CD4-positive, alpha-beta T cell (primary cell): ENCODE measurements around the gene FBXO28. TPM values are rescaled to one million over a fixed set of nuclear protein-coding genes. Genes with fewer than 3 reads are reported as not detected.

Experiments
- ATAC-seq: fragments of 200-7000 bp; cut with Tn5 transposase; one replicate; pipeline ENCODE4 v1.10.0; 2022; ENCODE audit warnings: mild to moderate bottlenecking; ENCODE audit not compliant: poor library complexity
- CTCF ChIA-PET: fragments of 350-600 bp; sonication (Branson Sonifier 250); formaldehyde crosslinking; loops from one replicate; lab custom pipeline; 2021; ENCODE audit warnings: antibody characterized with exemption, inconsistent platforms; lab: Charles Lee
- POLR2A ChIA-PET: fragments of 350-600 bp; sonication (Branson Sonifier 250); formaldehyde crosslinking; loops from one replicate; lab custom pipeline; 2021; ENCODE audit warnings: antibody characterized with exemption, inconsistent platforms; lab: Charles Lee
- DNase-seq, 14 experiments: peaks; one replicate each; pipeline ENCODE4 v3.0.0-alpha.2; 2013 to 2020; ENCODE audit warnings: mixed read lengths in 2 of 14
- H3K27ac ChIP-seq, 2 donors: one replicate each; pipeline versions ENCODE4 v1.5.1 to v1.7.0; 2013; ENCODE audit warnings: low read length in 2 of 2, low read depth in 1 of 2, mild to moderate bottlenecking in 1 of 2
- H3K27me3 ChIP-seq, 2 experiments: 1 replicate in 1 of 2; 2 replicates in 1 of 2; pipeline versions ENCODE4 v1.6.1 to v1.7.0; 2013; ENCODE audit warnings: low read length in 2 of 2, control low read depth in 1 of 2, mild to moderate bottlenecking in 1 of 2, moderate library complexity in 1 of 2; ENCODE audit not compliant: insufficient read depth in 2 of 2, control insufficient read depth in 1 of 2
- H3K36me3 ChIP-seq: one replicate; pipeline ENCODE4 v1.6.1; 2013; ENCODE audit warnings: low read length, control low read depth; ENCODE audit not compliant: insufficient read depth
- H3K4me1 ChIP-seq: one replicate; pipeline ENCODE4 v1.6.1; 2013; ENCODE audit warnings: low read length, control low read depth; ENCODE audit not compliant: insufficient read depth
- H3K4me3 ChIP-seq: one replicate; pipeline ENCODE4 v1.5.1; 2013; ENCODE audit warnings: mild to moderate bottlenecking, low read length, moderate library complexity
- H3K9me3 ChIP-seq, 2 experiments: 1 replicate in 1 of 2; 2 replicates in 1 of 2; pipeline versions ENCODE4 v1.6.1 to v1.7.0; 2013; ENCODE audit warnings: low read length in 2 of 2, mild to moderate bottlenecking in 2 of 2, control low read depth in 1 of 2, moderate library complexity in 1 of 2; ENCODE audit not compliant: control insufficient read depth in 1 of 2, insufficient read depth in 1 of 2
- H3K27ac Mint-ChIP-seq: one replicate; pipeline ENCODE4 v1.8.0; 2020; ENCODE audit warnings: mixed read lengths
- H3K27me3 Mint-ChIP-seq: one replicate; pipeline ENCODE4 v1.8.0; 2021; ENCODE audit warnings: mixed read lengths
- H3K36me3 Mint-ChIP-seq: one replicate; pipeline ENCODE4 v1.8.0; 2021; ENCODE audit warnings: low read depth, mixed read lengths
- H3K4me1 Mint-ChIP-seq: one replicate; pipeline ENCODE4 v1.8.0; 2021; ENCODE audit warnings: low read depth, mixed read lengths
- H3K4me3 Mint-ChIP-seq: one replicate; pipeline ENCODE4 v1.8.0; 2020; ENCODE audit warnings: mild to moderate bottlenecking, mixed read lengths
- H3K9me3 Mint-ChIP-seq: one replicate; pipeline ENCODE4 v1.8.0; 2020; ENCODE audit warnings: mixed read lengths
- intact Hi-C, 2 experiments: fragments of 100-400 bp; cut with DNase I in 1 of 2; cut with micrococcal nuclease in 1 of 2; formaldehyde crosslinking; loops; one replicate each; pipeline versions ENCODE4 v1.15.1 to v1.9.0; 2023 to 2025; cut with DNase I, micrococcal nuclease
- total RNA-seq, 174 experiments: library from RNA in 2 of 174; stranded (reverse) in 2 of 174; gene quantifications; one replicate each; pipeline ENCODE4 v1.2.3 and lab custom pipeline; 2021 to 2026
- TF ChIP-seq, protein P1 (sequence below): fragments of 200-600 bp; IDR thresholded peaks from one replicate; pipeline ENCODE4 v1.8.0; 2022; ENCODE audit warnings: antibody characterized with exemption, mild to moderate bottlenecking

Gene FBXO28
- total RNA-seq, 2 experiments from 2014 or later: 32.5 to 37.1 TPM

DNA sequence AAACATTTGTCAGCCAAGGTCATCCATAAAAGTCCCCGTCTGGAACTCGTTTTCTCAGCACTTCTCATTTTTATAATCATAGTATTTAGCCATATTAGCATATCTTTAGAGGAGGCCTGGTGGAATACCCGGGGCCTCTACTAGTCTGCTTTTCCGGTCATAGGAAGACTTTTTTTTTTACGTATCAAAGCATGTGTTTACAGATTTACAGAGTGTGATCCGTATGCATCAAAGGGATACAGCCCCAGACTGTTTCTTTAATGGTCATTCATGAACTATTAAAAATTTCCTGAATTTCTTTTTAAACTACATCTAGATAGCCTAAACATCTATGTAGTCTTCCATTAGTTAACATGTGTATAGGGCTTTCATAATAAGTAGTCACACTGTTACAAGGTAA is 45.6 kb downstream of the FBXO28 start:
- peaks cover 49% of the 10 kb centered on the region for H3K36me3 Mint-ChIP-seq
- Histone ChIP-seq H3K27ac (no peak overlapping the region), H3K4me3 (no peak overlapping the region), H3K36me3 (peaks cover 28% of the 10 kb centered on the region), H3K4me1 (no peaks in the 10 kb centered on the region), H3K27me3 (no peaks in the 10 kb centered on the region), H3K9me3 (no peaks in the 10 kb centered on the region)
- no peaks in the 10 kb centered on the region for H3K9me3 Mint-ChIP-seq
- TF ChIP-seq, protein P1, sequence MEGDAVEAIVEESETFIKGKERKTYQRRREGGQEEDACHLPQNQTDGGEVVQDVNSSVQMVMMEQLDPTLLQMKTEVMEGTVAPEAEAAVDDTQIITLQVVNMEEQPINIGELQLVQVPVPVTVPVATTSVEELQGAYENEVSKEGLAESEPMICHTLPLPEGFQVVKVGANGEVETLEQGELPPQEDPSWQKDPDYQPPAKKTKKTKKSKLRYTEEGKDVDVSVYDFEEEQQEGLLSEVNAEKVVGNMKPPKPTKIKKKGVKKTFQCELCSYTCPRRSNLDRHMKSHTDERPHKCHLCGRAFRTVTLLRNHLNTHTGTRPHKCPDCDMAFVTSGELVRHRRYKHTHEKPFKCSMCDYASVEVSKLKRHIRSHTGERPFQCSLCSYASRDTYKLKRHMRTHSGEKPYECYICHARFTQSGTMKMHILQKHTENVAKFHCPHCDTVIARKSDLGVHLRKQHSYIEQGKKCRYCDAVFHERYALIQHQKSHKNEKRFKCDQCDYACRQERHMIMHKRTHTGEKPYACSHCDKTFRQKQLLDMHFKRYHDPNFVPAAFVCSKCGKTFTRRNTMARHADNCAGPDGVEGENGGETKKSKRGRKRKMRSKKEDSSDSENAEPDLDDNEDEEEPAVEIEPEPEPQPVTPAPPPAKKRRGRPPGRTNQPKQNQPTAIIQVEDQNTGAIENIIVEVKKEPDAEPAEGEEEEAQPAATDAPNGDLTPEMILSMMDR: no peak
- CTCF ChIA-PET: interaction anchor here (0.8 kb wide), 1 partner anchor 12 kb away, joined by 3 read pairs; no protein-coding TSS in a partner anchor
- intact Hi-C loops: no loop called here
- no peaks in the 10 kb centered on the region for H3K27me3 Mint-ChIP-seq
- H3K4me3 Mint-ChIP-seq: no peak overlapping the region
- POLR2A ChIA-PET: interaction anchor here (2.0 kb wide), 1 partner anchor 23 kb away, joined by 7 read pairs; the partner anchor contains the start of gene DEGS1
- no peak for ATAC-seq
- H3K27ac Mint-ChIP-seq: no peak overlapping the region
- H3K4me1 Mint-ChIP-seq: no peaks in the 10 kb centered on the region
- no peak for DNase-seq

GRCh38 chr1:224160171-224160682 is 46.3 kb downstream of the FBXO28 start:
- Mint-ChIP-seq H3K27me3 (no peaks in the 10 kb centered on the region), H3K4me1 (no peaks in the 10 kb centered on the region), H3K9me3 (no peaks in the 10 kb centered on the region), H3K4me3 (no peak overlapping the region), H3K27ac (no peak overlapping the region), H3K36me3 (peaks cover 48% of the 10 kb centered on the region)
- ATAC-seq: no peak
- no peak for DNase-seq
- ChIA-PET CTCF (interaction anchor here (0.9 kb wide), 1 partner anchor 7 kb away, joined by 4 read pairs; no protein-coding TSS in a partner anchor), POLR2A (interaction anchor here (2.0 kb wide), 1 partner anchor 22 kb away, joined by 7 read pairs; the partner anchor contains the start of gene DEGS1)
- intact Hi-C loops: no loop called here
- TF ChIP-seq, protein P1: no peak
- Histone ChIP-seq H3K27me3 (no peaks in the 10 kb centered on the region), H3K9me3 (no peaks in the 10 kb centered on the region), H3K36me3 (peaks cover 28% of the 10 kb centered on the region), H3K4me1 (no peaks in the 10 kb centered on the region), H3K4me3 (no peak overlapping the region), H3K27ac (no peak overlapping the region)

DNA sequence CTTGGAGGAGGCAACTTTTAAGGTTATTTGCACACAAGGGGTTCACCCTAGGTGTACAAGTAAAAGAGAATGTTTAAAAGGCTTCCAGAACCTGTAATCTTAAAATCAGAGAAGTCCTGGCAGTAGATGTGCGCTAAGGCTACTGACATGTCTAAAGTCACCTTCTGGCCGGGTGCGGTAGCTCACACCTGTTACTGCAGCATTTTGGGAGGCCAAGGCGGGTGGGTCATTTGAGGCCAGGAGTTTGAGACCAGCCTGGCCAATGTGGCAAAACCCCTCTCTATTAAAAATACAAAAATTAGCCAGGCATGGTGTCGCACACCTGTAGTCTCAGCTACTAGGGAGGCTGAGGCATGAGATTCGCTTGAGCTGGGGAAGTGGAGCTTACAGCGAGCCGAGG is 48.9 kb downstream of the FBXO28 start:
- POLR2A ChIA-PET: no interaction called here
- CTCF ChIA-PET: interaction anchor here (0.9 kb wide), 1 partner anchor 112 kb away, joined by 3 read pairs; no protein-coding TSS in a partner anchor
- no peaks in the 10 kb centered on the region for H3K4me1 ChIP-seq

More for the DNA sequence above, 48.9 kb downstream of the FBXO28 start:
- Mint-ChIP-seq H3K36me3 (peaks cover 27% of the 10 kb centered on the region), H3K4me3 (no peak overlapping the region), H3K4me1 (no peaks in the 10 kb centered on the region), H3K9me3 (no peaks in the 10 kb centered on the region), H3K27me3 (no peaks in the 10 kb centered on the region), H3K27ac (no peak overlapping the region)
- intact Hi-C loops: no loop called here
- Histone ChIP-seq H3K9me3 (no peaks in the 10 kb centered on the region), H3K36me3 (peaks cover 12% of the 10 kb centered on the region), H3K4me3 (no peak overlapping the region), H3K27ac (no peak overlapping the region), H3K27me3 (no peaks in the 10 kb centered on the region)
- ATAC-seq: no peak
- TF ChIP-seq, protein P1: no peak
- DNase-seq: no peak
